Tibial artery (tissue), 4 donors: Measurements from ENCODE around the gene ZNF341.

ENCODE experiments used
- DNase-seq, 2 donors: peaks; one replicate each; pipeline ENCODE4 v3.0.0-alpha.2; 2019
- H3K27ac ChIP-seq, 2 donors: fragments of 200-600 bp; sonication (generic) in 1 of 2; 1 replicate in 1 of 2; 2 replicates in 1 of 2; pipeline ENCODE4 v1.5.1; 2018 to 2019; ENCODE audit warnings: mild to moderate bottlenecking in 1 of 2
- H3K27me3 ChIP-seq, 2 donors: fragments of 200-600 bp; sonication (generic) in 1 of 2; one replicate each; pipeline versions ENCODE4 v1.5.1 to v1.6.0; 2016 to 2019
- H3K36me3 ChIP-seq, 3 donors: fragments of 200-600 bp; sonication (generic) in 2 of 3; one replicate each; pipeline ENCODE4 v1.5.1; 2016 to 2019; ENCODE audit warnings: mild to moderate bottlenecking in 2 of 3
- H3K4me1 ChIP-seq, 4 donors: fragments of 200-600 bp; sonication (generic) in 2 of 4; 1 replicate in 3 of 4; 2 replicates in 1 of 4; pipeline ENCODE4 v1.5.1; 2016 to 2019
- H3K4me3 ChIP-seq, 2 donors: fragments of 200-600 bp; sonication (generic) in 1 of 2; 1 replicate in 1 of 2; 2 replicates in 1 of 2; pipeline ENCODE4 v1.5.1; 2018 to 2019; ENCODE audit warnings: mild to moderate bottlenecking in 2 of 2
- H3K9me3 ChIP-seq, 3 donors: fragments of 200-600 bp; sonication (generic) in 1 of 3; one replicate each; pipeline ENCODE4 v1.5.1; 2016 to 2019
- intact Hi-C: fragments of 100-400 bp; cut with DNase I; formaldehyde crosslinking; loops from one replicate; pipeline ENCODE4 v1.15.0; 2023; ENCODE audit warnings: low total_unique reads
- TF ChIP-seq, protein P1 (sequence below), 2 experiments: fragments of 200-600 bp in 1 of 2; fragments of 450-650 bp in 1 of 2; IDR thresholded peaks; one replicate each; pipeline ENCODE4 v1.5.1; 2017 to 2019; ENCODE audit warnings: antibody characterized with exemption in 2 of 2, mild to moderate bottlenecking in 1 of 2, moderate library complexity in 1 of 2

ZNF341 gene

DNA sequence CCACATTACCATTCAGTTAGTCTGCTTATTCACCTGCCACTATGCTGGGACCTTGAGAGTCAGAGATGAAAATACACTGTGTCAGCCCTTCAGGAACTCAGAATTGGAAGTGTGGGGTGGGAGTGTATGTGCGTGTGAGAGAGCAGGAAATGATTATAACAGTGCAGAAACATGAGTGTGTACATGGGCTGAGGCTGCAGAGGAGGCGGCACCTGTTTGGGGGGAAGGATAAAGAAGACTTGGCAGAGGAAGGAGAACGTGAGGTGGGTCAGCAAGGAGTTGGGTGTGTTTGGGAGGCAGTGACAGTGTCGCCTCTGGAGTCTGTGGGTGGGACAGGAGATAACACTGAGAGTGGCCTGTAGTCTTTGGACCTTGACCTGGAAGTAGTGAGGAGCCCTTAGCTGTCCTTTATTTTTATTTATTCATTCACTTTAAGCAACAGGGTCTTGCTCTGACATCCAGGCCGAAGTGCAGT lies 82.5 kb downstream of the ZNF341 start:
- H3K36me3 ChIP-seq: no peaks in the 10 kb centered on the region
- H3K27ac ChIP-seq: no peak overlapping the region
- no peaks in the 10 kb centered on the region for H3K9me3 ChIP-seq
- H3K4me1 ChIP-seq: peaks cover 0 to 61% (median 36%) of the 10 kb centered on the region in 4 donors
- DNase-seq: no peak
- intact Hi-C loops: loop anchor here (10.0 kb wide), 1 partner anchor 181 kb away; the partner anchor contains the start of gene RALY
- H3K27me3 ChIP-seq: no peaks in the 10 kb centered on the region
- H3K4me3 ChIP-seq: no peak overlapping the region
- TF ChIP-seq, protein P1, sequence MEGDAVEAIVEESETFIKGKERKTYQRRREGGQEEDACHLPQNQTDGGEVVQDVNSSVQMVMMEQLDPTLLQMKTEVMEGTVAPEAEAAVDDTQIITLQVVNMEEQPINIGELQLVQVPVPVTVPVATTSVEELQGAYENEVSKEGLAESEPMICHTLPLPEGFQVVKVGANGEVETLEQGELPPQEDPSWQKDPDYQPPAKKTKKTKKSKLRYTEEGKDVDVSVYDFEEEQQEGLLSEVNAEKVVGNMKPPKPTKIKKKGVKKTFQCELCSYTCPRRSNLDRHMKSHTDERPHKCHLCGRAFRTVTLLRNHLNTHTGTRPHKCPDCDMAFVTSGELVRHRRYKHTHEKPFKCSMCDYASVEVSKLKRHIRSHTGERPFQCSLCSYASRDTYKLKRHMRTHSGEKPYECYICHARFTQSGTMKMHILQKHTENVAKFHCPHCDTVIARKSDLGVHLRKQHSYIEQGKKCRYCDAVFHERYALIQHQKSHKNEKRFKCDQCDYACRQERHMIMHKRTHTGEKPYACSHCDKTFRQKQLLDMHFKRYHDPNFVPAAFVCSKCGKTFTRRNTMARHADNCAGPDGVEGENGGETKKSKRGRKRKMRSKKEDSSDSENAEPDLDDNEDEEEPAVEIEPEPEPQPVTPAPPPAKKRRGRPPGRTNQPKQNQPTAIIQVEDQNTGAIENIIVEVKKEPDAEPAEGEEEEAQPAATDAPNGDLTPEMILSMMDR (IDR thresholded peaks at IDR 0.05): no peak

DNA sequence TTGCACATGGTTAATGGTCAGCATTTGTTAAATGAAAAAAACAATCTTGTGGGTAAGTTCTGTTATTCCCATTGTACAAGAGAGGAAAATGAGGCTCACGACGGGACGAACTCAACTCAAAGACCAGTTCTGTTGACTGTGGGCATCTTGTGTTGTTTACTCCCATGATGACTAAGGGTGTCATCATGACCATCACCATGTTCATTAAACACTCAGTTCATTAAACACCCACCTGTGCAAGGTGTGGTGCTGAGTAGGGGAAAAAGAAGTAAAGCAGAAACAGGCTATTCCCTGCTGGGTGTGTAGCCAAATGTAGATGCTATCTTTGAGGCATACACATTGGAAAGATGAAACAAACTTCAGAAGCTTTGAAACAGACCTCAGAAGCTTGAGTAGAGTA lies 83.9 kb downstream of the ZNF341 start:
- Histone ChIP-seq H3K27me3 (no peaks in the 10 kb centered on the region), H3K36me3 (no peaks in the 10 kb centered on the region), H3K4me1 (peaks cover 0 to 73% (median 41%) of the 10 kb centered on the region in 4 donors), H3K9me3 (no peaks in the 10 kb centered on the region), H3K27ac (no peak overlapping the region), H3K4me3 (no peak overlapping the region)
- intact Hi-C loops: loop anchor here (10.0 kb wide), 1 partner anchor 179 kb away; the partner anchor contains the start of gene RALY
- TF ChIP-seq, protein P1 (IDR thresholded peaks at IDR 0.05): no peak
- DNase-seq: no peak

DNA sequence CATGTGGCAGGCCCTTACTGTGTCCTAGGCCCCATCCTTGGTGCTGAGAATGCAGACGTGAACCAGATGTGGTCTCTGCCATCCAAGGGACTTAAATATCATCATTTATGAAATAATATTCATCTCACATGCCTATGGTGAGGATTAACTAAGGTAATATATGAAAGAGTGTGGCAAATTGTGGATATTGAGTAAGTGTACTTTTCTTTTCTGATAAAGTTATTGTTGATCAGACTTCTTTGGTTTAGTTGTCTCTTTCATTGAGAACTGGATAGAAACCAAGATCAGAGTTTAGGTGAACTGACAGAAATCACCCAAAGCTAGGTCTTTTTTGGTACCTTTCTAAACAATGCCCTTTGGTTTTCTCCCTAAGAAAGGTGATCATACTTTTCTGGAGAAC lies 84.4 kb downstream of the ZNF341 start:
- TF ChIP-seq, protein P1 (IDR thresholded peaks at IDR 0.05): no peak
- intact Hi-C loops: loop anchor here (10.0 kb wide), 1 partner anchor 179 kb away; the partner anchor contains the start of gene RALY
- H3K9me3 ChIP-seq: no peaks in the 10 kb centered on the region
- no peaks in the 10 kb centered on the region for H3K27me3 ChIP-seq
- H3K27ac ChIP-seq: no peak overlapping the region
- H3K4me1 ChIP-seq: peaks cover 0 to 76% (median 44%) of the 10 kb centered on the region in 4 donors
- DNase-seq: no peak
- no peaks in the 10 kb centered on the region for H3K36me3 ChIP-seq
- no peak overlapping the region for H3K4me3 ChIP-seq

DNA sequence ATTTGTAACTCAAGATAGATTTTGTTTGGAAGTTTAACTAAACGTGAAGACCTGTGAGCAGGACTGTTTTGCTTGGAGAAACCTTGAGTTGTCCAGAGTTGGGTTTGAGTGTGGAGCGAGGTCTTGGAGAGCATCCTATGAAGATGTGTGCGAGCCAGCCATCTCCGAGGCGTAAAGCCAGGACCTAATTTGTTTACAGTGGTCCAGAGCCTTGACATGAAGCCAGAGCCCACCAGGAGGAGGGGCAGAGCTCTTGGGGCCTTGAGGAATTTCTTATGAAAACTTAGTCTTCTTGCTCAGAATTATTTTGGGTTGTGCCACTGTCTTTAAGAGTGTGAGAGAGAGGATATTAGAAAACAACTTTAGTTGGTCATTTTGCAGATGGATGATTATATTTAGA lies 85.6 kb downstream of the ZNF341 start:
- Histone ChIP-seq H3K36me3 (no peaks in the 10 kb centered on the region), H3K9me3 (no peaks in the 10 kb centered on the region), H3K27me3 (no peaks in the 10 kb centered on the region), H3K27ac (no peak overlapping the region), H3K4me3 (no peak overlapping the region), H3K4me1 (peaks cover 0 to 86% (median 46%) of the 10 kb centered on the region in 4 donors)
- TF ChIP-seq, protein P1 (IDR thresholded peaks at IDR 0.05): no peak
- intact Hi-C loops: loop anchor here (10.0 kb wide), 1 partner anchor 177 kb away; the partner anchor contains the start of gene RALY
- DNase-seq: no peak

DNA sequence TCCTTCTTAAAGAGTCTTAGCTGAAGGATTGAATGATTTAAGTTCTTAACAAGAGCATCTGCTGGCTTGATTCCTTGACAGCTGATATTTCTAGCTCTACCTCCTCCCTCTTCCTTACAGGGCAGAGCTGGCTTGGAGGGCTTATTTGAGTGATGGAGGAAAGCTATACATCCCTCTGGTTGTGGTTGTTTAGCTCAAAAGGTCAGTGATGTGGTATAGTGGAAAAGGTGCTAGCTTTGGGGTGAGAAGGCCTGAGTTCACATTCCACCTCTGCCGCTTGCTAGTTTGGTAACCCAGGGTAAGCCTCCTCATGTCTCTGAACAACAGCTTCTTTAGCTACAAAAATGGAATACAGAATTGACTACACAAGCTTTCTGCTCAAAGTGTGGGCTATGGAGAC lies 87.7 kb downstream of the ZNF341 start:
- intact Hi-C loops: loop anchor here (10.0 kb wide), 1 partner anchor 175 kb away; the partner anchor contains the start of gene RALY
- no peak overlapping the region for H3K27ac ChIP-seq
- H3K9me3 ChIP-seq: no peaks in the 10 kb centered on the region
- TF ChIP-seq, protein P1 (IDR thresholded peaks at IDR 0.05): no peak
- no peak overlapping the region for H3K4me3 ChIP-seq
- no peaks in the 10 kb centered on the region for H3K27me3 ChIP-seq
- H3K36me3 ChIP-seq: no peaks in the 10 kb centered on the region
- peaks cover 0 to 68% (median 33%) of the 10 kb centered on the region in 4 donors for H3K4me1 ChIP-seq
- no peak for DNase-seq
